HG03558 (cell line): ENCODE results near the gene MS4A14.
"Not testable (repeated sequence)": the region's sequence is repeated elsewhere in the genome, so short reads cannot be mapped to it uniquely, and the experiment has no call there.

Source experiments
- ATAC-seq: cut with Tn5 transposase; IDR thresholded peaks from one replicate; pipeline ENCODE4 v1.9.1; 2021; ENCODE audit warnings: moderate number of reproducible peaks; ENCODE audit not compliant: unreplicated experiment; ENCODE audit errors: extremely low read depth

The MS4A14 gene, protein sequence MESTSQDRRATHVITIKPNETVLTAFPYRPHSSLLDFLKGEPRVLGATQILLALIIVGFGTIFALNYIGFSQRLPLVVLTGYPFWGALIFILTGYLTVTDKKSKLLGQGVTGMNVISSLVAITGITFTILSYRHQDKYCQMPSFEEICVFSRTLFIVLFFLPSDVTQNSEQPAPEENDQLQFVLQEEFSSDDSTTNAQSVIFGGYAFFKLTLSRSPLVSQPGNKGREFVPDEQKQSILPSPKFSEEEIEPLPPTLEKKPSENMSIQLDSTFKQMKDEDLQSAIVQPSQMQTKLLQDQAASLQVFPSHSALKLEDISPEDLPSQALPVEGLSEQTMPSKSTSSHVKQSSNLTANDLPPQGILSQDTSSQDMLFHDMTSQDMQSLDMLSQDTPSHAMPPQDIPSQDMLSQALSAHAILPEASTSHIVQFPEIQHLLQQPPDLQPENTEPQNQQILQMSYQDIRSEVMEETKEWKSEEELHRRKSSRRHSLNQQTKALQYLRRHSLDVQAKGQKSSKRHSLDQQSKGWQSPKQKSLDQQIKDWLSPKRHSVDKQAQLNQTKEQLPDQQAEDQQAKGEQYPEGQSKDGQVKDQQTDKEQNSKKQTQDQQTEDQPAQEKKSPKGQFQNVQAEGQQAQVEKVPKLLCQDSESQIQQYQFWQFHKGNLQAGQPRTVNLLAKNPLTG

DNA sequence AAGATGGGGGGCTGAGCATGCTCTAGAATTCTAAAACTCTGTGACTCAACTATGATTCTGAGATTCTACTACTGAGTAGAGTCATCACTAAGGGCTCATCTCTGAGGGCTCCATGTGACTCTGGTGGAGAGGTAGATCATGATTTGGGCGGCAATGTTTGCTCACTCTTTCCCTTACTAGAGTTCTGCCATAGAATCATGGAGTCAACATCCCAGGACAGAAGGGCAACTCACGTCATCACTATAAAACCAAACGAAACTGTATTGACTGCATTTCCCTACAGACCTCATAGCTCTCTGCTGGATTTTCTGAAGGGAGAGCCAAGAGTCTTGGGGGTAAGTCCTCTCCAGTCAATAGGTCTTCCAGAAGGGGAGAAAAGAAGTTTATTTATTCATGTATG, at the start of gene MS4A14:
Gene MS4A14 (plus strand): TSS at position 78 of the 400 bp plus-strand sequence. CDS start 120 bp downstream, at position 198.
- ATAC-seq, result no peak

DNA sequence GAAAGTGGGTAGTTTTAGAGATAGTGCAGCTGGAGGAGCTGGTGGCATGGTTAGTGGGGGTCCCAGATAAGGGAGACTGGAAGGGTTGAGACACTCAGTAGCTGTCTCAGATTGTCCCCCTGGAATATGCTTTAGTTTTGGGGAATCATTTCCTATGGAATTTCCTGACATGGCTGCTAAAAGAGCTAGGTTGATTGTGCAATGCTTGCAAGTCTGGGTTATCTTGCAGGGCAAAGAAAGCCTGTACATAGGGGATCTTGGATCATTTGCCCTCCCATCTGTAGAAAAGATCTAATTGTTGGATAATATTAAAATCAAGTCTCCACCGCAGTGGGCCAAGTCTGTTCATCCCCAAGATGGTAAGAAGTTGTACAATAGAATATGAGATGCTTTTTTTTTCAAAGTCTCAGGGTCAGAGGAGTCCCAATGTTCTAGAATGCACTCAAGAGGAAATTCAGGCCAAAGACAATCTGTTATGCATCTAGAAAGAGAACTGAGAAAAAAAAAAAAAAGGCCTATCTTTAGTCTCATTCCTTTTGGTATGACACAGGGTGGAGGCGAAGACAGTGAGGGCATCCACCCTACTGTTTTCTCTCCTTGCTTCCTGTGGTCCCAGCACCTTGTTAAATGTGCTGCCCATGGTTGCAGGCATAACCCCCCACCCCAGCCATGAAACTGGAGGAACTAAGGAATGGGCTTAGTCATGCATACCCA, 49.0 kb upstream of the MS4A14 start:
- ATAC-seq, result no peak

DNA sequence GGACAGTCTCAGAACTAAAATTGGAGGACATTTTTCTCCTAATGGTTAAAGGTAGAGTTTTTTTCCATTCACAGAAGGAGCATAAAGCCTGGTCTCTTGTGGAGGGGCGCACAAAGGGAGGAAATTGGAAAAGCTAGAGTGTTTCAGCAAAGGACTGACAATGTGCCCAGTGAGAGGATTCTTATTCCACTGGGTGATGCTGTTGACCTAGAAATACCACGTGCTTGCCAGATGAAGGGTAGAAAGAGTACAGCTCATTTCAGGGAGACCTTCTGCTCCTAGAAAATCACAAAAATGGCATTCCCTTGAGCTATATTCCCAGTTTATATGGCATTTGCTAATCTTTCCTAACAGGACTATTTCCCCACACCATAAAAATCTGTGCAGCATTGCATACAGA, 48.1 kb upstream of the MS4A14 start:
- no peak for ATAC-seq

DNA sequence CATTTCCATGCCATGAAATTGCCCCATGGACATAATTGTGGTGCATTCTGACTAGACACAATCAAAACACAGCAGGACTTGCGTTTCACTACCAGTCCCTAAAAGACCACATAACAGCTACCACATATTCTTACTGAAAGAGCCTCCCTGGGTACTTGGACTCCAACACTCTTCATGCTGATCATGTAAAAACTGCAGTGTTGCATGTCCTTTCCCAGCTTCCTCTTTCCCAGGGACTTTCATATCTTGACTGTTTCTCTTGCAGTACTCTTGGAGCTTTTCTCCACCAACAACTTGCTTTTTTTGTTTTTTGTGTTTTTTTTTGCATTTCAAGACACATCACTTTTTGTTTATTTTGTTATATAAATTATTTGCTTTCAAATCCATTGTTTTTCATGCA, 46.3 kb upstream of the MS4A14 start:
- no peak for ATAC-seq

DNA sequence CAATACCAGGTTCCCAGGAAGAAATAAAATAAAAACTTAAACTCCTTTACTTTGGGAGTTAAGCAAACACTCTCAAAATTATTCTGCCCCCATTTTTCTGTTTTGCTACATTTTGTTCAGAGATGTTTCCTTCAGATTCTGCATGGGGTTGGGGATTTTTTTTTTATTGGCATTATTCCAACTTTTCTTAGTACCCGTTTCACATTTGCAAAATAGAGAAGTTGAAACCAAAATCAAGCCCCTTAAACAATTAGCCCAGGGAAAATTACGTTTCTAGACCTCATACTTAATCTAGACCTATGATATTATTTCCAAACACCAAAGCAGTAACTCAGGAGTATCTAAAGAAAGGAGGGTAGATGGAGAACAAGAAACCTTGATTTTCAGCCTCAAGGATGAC, 38.5 kb upstream of the MS4A14 start:
- ATAC-seq, result no peak

DNA sequence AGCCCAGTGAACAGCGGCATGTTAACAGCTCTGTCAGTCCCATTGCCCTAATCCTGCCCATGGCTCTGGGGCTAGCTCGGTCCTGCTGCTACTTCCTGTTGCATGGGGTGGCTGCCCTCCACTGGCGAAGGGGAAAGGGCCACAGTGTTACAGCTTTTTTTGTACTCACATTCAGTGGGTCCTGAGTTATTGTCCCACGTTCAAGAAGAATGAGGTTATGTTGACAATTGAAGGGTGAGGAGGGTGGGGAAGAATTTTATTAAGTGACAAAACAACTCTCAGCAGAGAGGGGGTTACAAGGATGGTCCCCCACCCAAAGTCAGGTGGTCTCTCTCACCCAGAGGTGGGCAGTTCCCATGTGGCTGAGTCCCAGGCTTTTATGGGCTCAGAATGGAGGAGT, 35.6 kb upstream of the MS4A14 start:
- no peak for ATAC-seq

DNA sequence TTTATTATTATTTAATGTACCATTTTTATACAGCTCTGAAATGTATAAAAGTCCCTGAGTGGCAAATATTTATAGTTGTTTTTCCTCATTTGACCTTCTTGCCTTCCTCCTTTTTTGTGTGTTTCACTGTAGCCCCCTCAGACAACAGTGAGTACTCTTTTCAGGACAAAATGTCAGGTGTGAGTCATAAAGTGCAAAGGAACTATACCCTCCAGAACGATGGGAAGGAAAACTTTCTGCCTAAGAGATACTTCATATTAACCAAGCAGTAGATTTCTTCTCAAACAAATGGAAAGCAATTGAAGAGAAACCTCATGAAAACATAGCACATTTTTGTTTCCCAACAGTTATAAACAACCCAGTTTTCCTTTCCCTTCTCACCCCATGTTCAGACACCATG, 34.0 kb upstream of the MS4A14 start:
- ATAC-seq, result no peak

DNA sequence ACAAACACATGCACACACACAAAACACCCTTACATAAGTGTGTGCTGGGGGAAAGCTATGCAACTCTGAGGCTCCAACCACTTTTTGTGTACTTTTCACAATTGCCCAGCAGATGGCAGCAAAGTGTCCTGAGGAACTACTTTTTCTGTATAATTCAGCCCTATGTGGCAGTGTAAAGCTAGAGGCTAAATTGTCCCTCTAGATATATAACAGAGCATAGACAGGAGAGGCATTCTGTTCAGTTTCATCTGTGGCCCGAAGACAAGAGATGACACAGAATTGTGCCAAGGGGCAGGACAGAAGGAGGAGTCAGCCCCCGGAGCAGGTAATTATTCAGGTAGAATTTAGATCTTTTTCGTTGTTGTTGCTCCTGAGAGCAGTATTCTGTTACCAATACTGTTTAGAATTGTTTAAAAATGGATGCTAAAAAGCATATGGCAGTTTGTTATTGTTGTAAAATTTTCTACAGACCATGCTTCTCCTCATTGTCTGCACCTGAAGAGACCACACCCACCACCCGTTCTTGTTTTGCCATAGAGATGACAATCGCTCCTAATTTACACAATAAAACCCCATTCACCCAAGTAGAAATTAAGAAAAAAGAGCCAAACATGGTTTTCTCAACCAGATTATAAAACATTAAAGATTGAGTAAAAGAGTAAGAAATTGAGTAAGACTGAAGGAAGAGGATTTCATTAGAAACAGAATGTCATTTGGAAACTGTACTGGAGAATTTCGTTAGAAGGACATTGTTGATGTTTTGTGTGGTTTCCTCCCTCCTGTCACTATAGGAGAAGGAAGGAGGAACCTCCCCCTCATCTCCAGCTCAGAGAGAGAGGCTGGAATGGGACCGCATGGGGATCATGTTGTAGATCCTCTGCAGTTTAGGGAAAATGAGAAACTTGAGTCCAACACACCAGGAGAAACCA, 32.5 kb upstream of the MS4A14 start:
- ATAC-seq, result no peak

DNA sequence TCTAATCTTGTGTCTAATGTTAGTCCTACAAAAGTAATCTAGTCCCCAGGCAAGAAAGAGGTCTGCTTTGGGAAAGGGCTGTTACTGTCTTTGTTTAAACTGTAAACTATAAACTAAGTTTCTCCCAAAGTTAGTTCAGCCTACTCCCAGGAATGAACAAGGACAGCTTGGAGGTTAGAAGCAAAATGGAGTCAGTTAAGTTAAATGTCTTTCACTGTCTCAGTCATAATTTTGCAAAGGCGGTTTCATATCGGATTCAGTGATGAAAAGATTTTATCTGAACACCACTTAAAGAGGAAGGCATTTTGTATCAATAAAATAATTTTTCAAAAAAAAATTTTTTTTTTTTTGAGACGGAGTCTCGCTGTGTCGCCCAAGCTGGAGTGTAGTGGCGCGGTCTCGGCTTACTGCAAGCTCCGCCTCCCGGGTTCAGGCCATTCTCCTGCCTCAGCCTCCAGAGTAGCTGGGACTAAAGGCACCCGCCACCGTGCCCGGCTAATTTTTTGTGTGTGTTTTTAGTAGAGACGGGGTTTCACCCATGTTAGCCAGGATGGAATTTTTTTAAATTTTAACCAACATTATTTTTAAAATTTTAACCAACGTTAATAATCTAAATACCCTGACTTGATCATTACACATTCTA, 29.9 kb upstream of the MS4A14 start:
- ATAC-seq, result not testable (repeated sequence)

DNA sequence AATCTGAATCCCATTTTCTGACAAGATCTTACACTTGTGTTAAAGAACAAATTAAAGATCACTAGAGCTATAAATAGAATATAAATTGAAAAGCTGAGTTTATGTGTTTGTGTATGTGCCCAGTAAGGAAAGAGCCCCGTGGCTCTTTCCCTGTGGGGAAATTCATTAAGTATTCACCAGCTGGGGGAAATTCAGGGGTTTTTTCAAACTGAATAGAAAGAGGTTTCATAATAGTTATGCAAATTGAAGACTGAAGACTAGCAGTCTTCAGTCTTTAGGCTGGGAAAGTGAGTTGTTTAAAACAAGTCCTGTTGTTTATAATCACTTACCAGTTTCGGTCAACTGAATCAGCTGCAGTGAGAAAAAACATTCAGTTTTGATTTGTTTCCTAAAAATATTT, 29.2 kb upstream of the MS4A14 start:
- peak; percentile 81 for ATAC-seq

DNA sequence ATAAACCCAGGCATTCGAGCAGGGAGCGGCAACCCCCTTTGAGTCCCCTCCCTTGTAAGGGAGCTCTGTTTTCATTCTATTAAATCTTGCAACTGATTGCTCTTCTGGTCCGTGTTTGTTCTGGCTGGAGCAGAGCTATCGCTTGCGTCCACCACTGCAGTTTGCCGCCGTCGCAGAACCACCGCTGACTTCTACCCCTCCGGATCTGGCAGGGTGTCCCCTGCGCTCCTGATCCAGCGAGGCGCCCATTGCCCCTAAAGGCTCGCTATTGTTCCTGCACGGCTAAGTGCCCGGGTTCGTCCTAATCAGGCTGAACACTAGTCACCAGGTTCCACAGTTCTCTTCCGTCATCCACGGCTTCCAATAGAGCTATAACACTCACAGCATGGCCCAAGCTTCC, 28.4 kb upstream of the MS4A14 start:
- ATAC-seq, result no peak

DNA sequence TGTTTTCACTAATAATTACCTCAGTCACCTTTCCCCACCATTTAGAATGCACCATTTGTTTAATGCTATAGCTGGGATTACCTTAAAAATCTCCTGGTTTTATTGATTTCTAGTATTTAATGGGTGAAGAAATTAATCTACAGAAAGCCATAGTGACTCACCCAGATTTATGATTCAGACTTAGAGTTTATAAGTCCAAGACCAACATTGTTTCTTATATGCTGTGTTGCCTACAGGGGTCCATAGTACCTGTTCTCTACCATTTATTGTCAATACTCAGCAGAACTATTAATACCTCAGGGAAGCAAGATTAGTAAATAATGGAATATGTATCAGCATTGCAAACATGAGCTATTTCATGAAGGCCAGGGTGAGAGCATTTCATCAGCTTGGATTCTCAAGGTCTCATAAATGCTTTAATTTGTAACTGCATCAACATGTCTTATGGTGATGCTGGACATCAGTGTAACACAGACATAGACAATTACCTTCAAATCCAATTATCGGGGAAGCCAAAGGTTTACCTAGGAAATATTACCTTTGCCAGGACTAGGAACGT, 25.9 kb upstream of the MS4A14 start:
- no peak for ATAC-seq

DNA sequence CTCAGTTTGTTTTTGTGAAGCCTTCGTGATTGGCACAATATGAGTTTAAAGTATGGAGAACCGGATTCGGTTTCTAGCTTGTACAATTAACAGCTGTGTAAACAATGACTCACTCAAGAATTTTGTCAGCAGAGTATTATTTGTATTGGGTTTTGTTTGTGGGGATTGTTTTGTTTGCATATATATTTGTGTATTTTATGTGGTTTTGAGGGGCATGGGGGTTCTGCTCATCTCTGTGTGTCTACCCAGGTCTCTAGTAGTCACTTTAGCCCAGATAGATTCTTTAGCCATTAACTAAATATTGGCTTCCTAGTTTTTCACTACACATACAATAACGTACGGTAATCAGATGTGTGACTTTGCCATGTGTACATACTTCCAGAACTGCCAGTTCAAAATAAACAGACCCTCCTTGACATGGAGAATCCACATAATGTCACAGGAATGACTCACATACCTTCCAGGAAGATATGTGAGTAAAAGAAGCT, 25.4 kb upstream of the MS4A14 start:
- no peak for ATAC-seq

DNA sequence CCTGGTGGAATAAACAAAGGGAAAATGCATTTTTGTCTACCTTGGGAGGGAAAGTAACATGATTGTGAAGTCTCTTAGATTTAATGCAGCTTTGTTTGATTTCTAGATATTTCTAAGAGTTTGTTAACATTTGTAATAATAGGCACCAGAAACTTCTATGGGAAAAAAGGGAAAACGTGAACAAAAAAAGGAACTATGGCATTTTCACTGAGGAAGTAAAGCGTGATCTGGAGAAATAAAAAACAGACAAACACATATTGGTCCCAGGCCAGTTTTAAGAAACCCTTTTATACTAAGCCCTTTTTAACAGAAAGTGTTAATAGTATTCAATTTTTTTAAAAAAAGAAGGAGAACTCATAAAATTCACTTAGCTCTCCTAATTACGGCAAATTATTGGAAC, 24.9 kb upstream of the MS4A14 start:
- no peak for ATAC-seq

DNA sequence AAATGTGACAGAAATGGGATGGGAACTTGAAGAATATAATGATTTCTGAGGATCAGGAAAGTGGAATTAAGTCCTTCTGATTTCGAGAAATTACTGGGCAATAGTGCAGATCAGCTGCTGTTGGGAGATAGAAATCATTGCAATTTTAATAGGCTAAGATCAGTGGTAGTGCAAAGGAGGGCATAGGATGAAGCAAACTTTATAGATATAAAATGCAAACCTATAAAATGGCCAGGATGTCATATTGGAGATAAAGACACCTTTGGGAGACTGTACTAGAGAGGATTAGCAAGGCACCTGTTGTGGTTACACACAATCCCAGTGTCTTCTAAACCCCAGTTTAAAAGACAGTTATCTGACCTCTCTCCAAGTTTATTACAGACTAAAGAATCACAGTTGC, 24.4 kb upstream of the MS4A14 start:
- no peak for ATAC-seq

DNA sequence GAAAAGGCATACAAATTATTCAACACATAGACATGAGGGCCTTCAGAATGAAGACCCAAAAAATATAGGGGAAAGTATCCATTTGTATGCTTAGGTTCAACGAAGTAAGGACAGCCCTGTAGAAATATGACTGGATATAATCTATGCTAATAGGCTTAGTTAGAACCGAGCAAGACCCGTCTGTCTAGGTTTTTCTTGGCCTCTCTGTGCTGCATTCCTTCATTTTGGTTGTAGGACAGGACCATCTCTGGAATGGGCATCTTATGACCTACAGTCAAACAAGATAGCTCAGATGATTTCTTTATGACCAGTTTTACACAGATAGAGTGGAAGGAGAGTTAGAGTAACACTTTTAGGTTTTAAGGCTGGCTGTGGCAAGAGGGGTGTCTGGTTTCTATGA, 23.5 kb upstream of the MS4A14 start:
- ATAC-seq, result no peak

DNA sequence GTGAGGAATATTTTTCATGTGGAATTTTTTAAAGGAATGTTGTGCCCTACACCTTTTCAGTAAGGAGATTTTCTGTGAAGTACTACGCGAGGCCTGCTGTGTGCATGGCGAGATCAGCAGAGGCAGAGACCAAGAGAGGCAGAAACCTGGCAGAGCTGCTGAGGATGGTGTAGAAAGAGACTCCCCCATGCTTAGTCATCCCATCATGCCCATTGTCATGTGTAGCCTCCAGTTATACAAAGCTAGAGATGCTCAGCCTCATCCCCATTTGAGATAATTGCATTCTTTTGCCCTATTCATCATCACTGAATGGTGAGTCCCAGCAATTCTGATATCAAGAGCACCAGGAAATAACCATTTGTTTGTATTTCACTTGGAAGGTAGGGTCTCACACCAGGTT, 20.9 kb upstream of the MS4A14 start:
- ATAC-seq, result no peak

DNA sequence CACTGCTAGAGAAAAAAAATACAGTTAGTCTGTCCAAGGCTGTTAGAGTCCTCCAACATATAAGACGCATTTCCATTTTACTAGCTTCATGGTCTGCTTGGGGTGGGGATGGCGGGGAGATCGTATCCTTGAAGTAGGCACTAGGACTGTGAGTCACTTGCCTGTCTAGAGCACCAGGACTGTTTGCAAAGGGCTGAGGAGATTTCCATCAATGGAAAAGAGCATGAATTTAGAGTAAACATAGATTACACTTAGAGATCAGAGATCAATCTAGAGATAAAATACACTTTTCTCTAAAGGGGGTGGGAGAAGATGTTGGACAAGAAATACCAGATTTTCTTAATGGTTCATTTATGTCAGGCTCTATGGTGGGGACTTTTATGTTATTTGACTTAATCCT, 19.7 kb upstream of the MS4A14 start:
- no peak for ATAC-seq

DNA sequence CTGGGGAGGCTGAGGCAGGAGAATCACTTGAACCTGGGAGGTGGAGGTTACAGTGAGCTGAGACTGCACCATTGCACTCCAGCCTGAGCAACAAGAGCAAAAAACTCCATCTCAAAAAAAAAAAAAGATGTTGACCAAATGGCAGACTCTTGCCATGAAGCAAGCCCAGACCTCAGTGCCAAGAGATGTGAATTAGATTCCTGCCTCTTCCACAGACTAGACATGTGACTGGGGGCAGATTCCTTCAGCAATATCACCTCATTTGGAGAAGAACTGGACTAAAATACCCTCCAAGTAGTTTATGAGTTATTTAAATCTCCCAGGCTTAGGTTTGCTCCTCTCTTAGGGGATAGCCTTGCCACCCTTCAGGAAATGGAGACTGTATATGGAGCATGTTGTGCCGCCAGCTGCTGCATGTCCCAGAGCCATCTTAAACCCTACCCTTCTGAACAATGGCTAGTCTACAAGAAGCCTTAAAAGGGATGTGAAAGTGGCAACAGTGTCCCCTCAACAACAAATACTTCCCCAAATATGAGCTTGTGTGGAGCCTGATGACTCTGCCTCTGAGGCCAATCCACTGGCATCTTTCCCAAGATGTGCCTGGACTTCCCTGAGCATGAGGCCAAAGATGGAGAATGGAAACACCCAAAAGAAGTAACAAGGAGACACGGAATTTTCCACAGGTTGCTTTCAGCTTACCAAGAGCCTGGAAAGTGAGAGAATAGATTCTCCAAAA, 18.7 kb upstream of the MS4A14 start:
- no peak for ATAC-seq
